HG02840 (cell line): ENCODE data around the gene VWA1.
"Not testable (repeated sequence)": the region's sequence is repeated elsewhere in the genome, so short reads cannot be mapped to it uniquely, and the experiment has no call there.

Source experiments
- ATAC-seq: cut with Tn5 transposase; IDR thresholded peaks from one replicate; pipeline ENCODE4 v1.9.1; 2021; ENCODE audit warnings: mild to moderate bottlenecking, moderate library complexity, moderate number of reproducible peaks; ENCODE audit not compliant: unreplicated experiment, low FRiP score

Gene VWA1

GRCh38 chr1:1432951-1433803 is 2.3 kb upstream of the VWA1 start:
- no peak for ATAC-seq

- no peak for ATAC-seq
Measured at GRCh38 chr1:1433804-1434130, 1.7 kb upstream of the VWA1 start.

GRCh38 chr1:1434131-1434823 is 1.2 kb upstream of the VWA1 start:
- no peak for ATAC-seq

GRCh38 chr1:1434824-1435105 is 725 bp upstream of the VWA1 start:
- ATAC-seq, result no peak

- ATAC-seq, result no peak
Measured at GRCh38 chr1:1435911-1436629, 580 bp downstream of the VWA1 start.

- ATAC-seq, result no peak
Measured at GRCh38 chr1:1436630-1437032, 1.1 kb downstream of the VWA1 start.

GRCh38 chr1:1437033-1437903 is 1.8 kb downstream of the VWA1 start:
- no peak for ATAC-seq

- no peak for ATAC-seq
Measured at GRCh38 chr1:1437904-1438376, 2.5 kb downstream of the VWA1 start.

GRCh38 chr1:1438531-1439381 is 3.3 kb downstream of the VWA1 start:
- no peak for ATAC-seq

- ATAC-seq, result no peak
Measured at GRCh38 chr1:1439546-1440261, 4.2 kb downstream of the VWA1 start.

GRCh38 chr1:1440262-1441001 is 4.9 kb downstream of the VWA1 start:
- ATAC-seq, result no peak

GRCh38 chr1:1441002-1441888 is 5.8 kb downstream of the VWA1 start:
- ATAC-seq, result no peak

GRCh38 chr1:1442069-1442770 is 6.7 kb downstream of the VWA1 start:
- no peak for ATAC-seq

- ATAC-seq, result not testable (repeated sequence)
Measured at GRCh38 chr1:1446631-1447030, 11.1 kb downstream of the VWA1 start.

GRCh38 chr1:1449099-1449739 is 13.7 kb downstream of the VWA1 start, which contains the start of gene ATAD3C:
ATAD3C (plus strand) TSS chr1:1449689; CDS start chr1:1450684, 995 bp downstream.
- ATAC-seq, result no peak

GRCh38 chr1:1450616-1451015 is 15.1 kb downstream of the VWA1 start:
- not testable (repeated sequence) for ATAC-seq
